GM12892 (cell line): ENCODE data around the gene AURKAIP1.

ENCODE experiments used
- POLR2A ChIP-seq: IDR thresholded peaks from 2 replicates; pipeline ENCODE4 v1.6.1; 2011; ENCODE audit warnings: low read depth, low read length, control low read depth
- POLR2AphosphoS5 ChIP-seq: IDR thresholded peaks from 2 replicates; pipeline ENCODE4 v1.6.1; 2011; ENCODE audit warnings: low read depth, low read length, control low read depth

GRCh38 chr1:1364266-1364665 lies 10.7 kb downstream of the AURKAIP1 start:
- TF ChIP-seq POLR2A = no peak
- no peak for TF ChIP-seq POLR2AphosphoS5
